LNCAP (cell line): ENCODE measurements around the gene RNF223.

Experiments used
- CTCF ChIP-seq: fragments of 450-650 bp; IDR thresholded peaks from 2 replicates; pipeline ENCODE4 v1.5.1; 2017; ENCODE audit warnings: mild to moderate bottlenecking

RNF223 gene

DNA sequence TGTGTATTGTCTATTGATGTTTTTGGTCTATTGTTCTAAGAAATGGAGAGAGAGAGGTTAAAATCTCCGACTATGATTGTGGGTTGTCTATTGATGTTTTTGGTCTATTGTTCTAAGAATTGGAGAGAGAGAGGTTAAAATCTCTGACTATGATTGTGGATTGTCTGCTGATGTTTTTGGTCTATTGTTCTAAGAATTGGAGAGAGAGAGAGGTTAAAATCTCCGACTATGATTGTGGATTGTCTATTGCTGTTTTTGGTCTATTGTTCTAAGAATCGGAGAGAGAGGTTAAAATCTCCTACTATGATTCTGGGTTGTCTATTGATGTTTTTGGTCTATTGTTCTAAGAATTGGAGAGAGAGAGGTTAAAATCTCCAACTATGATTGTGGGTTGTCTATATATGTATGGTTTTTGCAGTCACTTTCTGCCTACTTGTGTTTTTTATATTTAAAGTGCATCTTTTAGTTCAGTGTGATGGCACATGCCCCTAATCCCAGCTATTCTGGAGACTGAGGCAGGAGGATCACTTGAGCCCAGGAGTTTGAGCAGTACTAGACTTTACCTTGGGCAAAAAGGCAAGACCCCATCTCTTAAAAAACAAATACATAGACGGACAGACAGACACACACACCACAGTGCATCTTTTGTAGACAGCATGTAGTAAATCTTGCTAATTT lies 25.5 kb upstream of the RNF223 start:
- TF ChIP-seq CTCF = no peak

DNA sequence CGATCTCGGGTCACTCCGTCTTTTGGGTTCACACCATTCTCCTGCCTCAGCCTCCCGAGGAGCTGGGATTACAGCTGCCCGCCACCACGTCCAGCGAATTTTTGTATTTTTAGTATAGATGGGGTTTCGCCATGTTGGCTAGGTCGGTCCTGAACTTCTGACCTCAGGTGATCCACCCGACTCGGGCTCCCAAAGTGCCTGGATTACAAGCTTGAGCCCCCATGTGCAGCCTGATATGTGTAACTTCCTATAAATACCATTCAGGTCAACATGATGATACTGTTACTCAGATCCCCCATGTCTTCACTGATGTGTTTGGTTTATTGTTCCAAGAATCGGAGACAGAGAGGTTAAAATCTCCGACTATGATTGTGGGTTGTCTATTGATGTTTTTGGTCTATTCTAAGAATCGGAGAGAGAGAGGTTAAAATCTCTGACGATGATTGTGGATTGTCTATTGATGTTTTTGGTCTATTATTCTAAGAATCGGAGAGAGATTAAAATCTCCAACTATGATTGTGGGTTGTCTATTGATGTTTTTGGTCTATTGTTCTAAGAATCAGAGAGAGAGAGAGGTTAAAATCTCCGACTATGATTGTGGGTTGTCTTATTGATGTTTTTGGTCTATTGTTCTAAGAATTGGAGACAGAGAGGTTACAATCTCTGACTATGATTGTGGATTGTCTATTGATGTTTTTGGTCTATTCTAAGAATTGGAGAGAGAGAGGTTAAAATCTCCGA lies 24.7 kb upstream of the RNF223 start:
- no peak for TF ChIP-seq CTCF

GRCh38 chr1:1094981-1095380 lies 20.9 kb upstream of the RNF223 start:
- TF ChIP-seq CTCF = no peak

- no peak for TF ChIP-seq CTCF
These were observed 19.5 kb upstream of the RNF223 start for GRCh38 chr1:1093610-1093943.

- no peak for TF ChIP-seq CTCF
These were observed 18.9 kb upstream of the RNF223 start for GRCh38 chr1:1092894-1093609.

- no peak for TF ChIP-seq CTCF
These were observed 18.2 kb upstream of the RNF223 start for GRCh38 chr1:1092149-1092855.

- no peak for TF ChIP-seq CTCF
These were observed 17.4 kb upstream of the RNF223 start for GRCh38 chr1:1091344-1092148.
